Large intestine (tissue), 3 donors: ENCODE measurements around the gene OST4. TPM values are rescaled to one million over a fixed set of nuclear protein-coding genes. Genes with fewer than 3 reads are reported as not detected.
A peak's percentile ranks its signal among the peaks of the same experiment; 100 is the strongest.

Experiments used
- DNase-seq, 2 donors: peaks; one replicate each; pipeline versions ENCODE4 v3.0.0 to v3.0.0-alpha.2; 2013
- H3K27ac ChIP-seq: one replicate; pipeline ENCODE4 v1.5.1; 2013; ENCODE audit warnings: low read length
- H3K27me3 ChIP-seq: 2 replicates; pipeline ENCODE4 v1.6.1; 2013; ENCODE audit warnings: low read length; ENCODE audit not compliant: control insufficient read depth, insufficient read depth
- H3K36me3 ChIP-seq: 2 replicates; pipeline ENCODE4 v1.6.1; 2013; ENCODE audit warnings: low read length; ENCODE audit not compliant: control insufficient read depth, insufficient read depth
- H3K4me1 ChIP-seq: one replicate; pipeline ENCODE4 v1.6.1; 2013; ENCODE audit warnings: low read length; ENCODE audit not compliant: control insufficient read depth, insufficient read depth
- H3K4me3 ChIP-seq: one replicate; pipeline ENCODE4 v1.5.1; 2013; ENCODE audit warnings: low read length
- H3K9me3 ChIP-seq: one replicate; pipeline ENCODE4 v1.6.1; 2013; ENCODE audit warnings: mild to moderate bottlenecking, low read depth, low read length, moderate library complexity; ENCODE audit not compliant: control insufficient read depth
- WGBS: methylation state at CpG from one replicate; pipeline ENCODE4 v1.1.5; 2013; ENCODE audit warnings: low lambda C conversion rate; ENCODE audit not compliant: insufficient coverage; 5-methylcytosine and 5-hydroxymethylcytosine counted together
- polyA plus RNA-seq: library from polyadenylated mRNA; unstranded; fragments of 120-200 nt; gene quantifications from one replicate; pipeline ENCODE4 v1.2.1, GENCODE V29; 2013

The OST4 gene
- polyA plus RNA-seq, 1 donor, result 313 TPM

- H3K9me3 ChIP-seq, result no peaks in the 10 kb centered on the region
- no peak overlapping the region for H3K4me3 ChIP-seq
- no peak for DNase-seq
- H3K27me3 ChIP-seq, result no peaks in the 10 kb centered on the region
- peaks cover 21% of the 10 kb centered on the region for H3K36me3 ChIP-seq
- H3K4me1 ChIP-seq, result peaks cover 16% of the 10 kb centered on the region
- H3K27ac ChIP-seq, result no peak overlapping the region
- WGBS, result no CpG with 5 or more reads among the region's 24 CpGs
Measured at GRCh38 chr2:27025861-27026851, 45.3 kb downstream of the OST4 start.

- no CpG with 5 or more reads among the region's 13 CpGs for WGBS
- DNase-seq, result no peak
- H3K36me3 ChIP-seq, result peaks cover 21% of the 10 kb centered on the region
- no peaks in the 10 kb centered on the region for H3K9me3 ChIP-seq
- no peak overlapping the region for H3K27ac ChIP-seq
- no peaks in the 10 kb centered on the region for H3K27me3 ChIP-seq
- H3K4me1 ChIP-seq, result peaks cover 21% of the 10 kb centered on the region
- no peak overlapping the region for H3K4me3 ChIP-seq
Measured at GRCh38 chr2:27025281-27025800, 46.1 kb downstream of the OST4 start.

GRCh38 chr2:27024812-27025211 is 46.6 kb downstream of the OST4 start:
- DNase-seq, result no peak
- peaks cover 26% of the 10 kb centered on the region for H3K4me1 ChIP-seq
- no peaks in the 10 kb centered on the region for H3K9me3 ChIP-seq
- H3K27me3 ChIP-seq, result no peaks in the 10 kb centered on the region
- no peak overlapping the region for H3K4me3 ChIP-seq
- no CpG with 5 or more reads among the region's 12 CpGs for WGBS
- H3K27ac ChIP-seq, result no peak overlapping the region
- peaks cover 21% of the 10 kb centered on the region for H3K36me3 ChIP-seq

GRCh38 chr2:27024188-27024587 is 47.3 kb downstream of the OST4 start:
- Histone ChIP-seq H3K4me1 (peaks cover 25% of the 10 kb centered on the region), H3K36me3 (peaks cover 21% of the 10 kb centered on the region), H3K9me3 (no peaks in the 10 kb centered on the region), H3K4me3 (no peak overlapping the region), H3K27ac (no peak overlapping the region), H3K27me3 (no peaks in the 10 kb centered on the region)
- no peak for DNase-seq
- WGBS, result no CpG with 5 or more reads among the region's 18 CpGs

GRCh38 chr2:27023740-27024139 is 47.7 kb downstream of the OST4 start:
- DNase-seq, result no peak

DNA sequence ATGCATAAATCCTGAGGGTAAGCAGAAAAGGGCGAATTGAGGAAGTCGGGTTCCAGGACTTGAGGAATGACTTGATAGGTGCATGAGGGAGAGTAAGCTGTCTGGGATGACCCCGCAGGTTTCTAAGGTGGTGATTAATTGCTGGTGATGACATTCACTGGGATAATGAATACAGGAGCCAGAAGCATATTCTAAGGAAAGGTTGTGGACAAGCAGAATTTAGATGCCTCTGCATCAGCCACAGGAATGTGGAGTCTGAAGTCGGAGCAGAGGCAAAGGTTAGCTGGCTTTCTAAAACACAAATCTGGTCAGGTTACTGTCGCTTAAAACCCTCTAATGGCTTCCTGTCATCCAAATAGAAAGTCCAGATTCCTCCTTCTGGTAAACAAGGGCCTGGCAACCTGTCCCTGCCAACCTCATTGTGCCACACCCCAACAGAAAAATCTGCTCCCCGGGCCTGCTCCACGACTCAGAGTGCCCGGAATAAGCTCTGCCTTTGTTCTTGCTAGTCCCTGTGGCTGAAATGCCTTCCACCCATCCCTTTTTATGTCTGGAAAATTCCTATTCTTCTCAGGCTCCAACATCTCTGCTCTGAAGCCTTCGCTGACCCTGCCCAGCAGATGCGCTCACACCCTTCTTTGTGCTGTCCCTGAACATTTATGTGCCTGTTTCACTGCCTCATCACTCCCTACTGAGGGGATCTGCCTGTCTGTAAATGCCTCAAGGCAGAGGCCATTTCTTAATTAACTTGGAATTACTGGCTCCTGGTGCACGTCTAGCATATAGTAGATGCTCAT is 50.0 kb downstream of the OST4 start:
- peak in 1 of 2 donors; percentile 46 for DNase-seq
- Histone ChIP-seq H3K4me1 (peaks cover 42% of the 10 kb centered on the region), H3K27me3 (no peaks in the 10 kb centered on the region), H3K27ac (no peak overlapping the region), H3K9me3 (no peaks in the 10 kb centered on the region), H3K4me3 (no peak overlapping the region), H3K36me3 (peaks cover 15% of the 10 kb centered on the region)
- 53% methylated on average over 3 of the region's 11 CpGs for WGBS

More at GRCh38 chr2:27023740-27024139, 47.7 kb downstream of the OST4 start:
- Histone ChIP-seq H3K4me1 (peaks cover 28% of the 10 kb centered on the region), H3K9me3 (no peaks in the 10 kb centered on the region), H3K36me3 (peaks cover 21% of the 10 kb centered on the region), H3K4me3 (no peak overlapping the region), H3K27me3 (no peaks in the 10 kb centered on the region), H3K27ac (no peak overlapping the region)
- WGBS, result no CpG with 5 or more reads among the region's 7 CpGs

Other genes starting within 250 kb of the OST4 start
- 7.1 TPM for gene DPYSL5, start 223.5 kb downstream of the OST4 start, polyA plus RNA-seq
- gene MAPRE3, start 101.0 kb downstream of the OST4 start, polyA plus RNA-seq, result 20.7 TPM
- gene TMEM214, start 38.7 kb downstream of the OST4 start, polyA plus RNA-seq, result 93.6 TPM
- 28.3 TPM for gene AGBL5, start 20.0 kb downstream of the OST4 start, polyA plus RNA-seq
- gene EMILIN1, start 7.0 kb upstream of the OST4 start, polyA plus RNA-seq, result 49.1 TPM
- 232 TPM for gene KHK, start 15.1 kb upstream of the OST4 start, polyA plus RNA-seq
- 11.5 TPM for gene CGREF1, start 47.5 kb upstream of the OST4 start, polyA plus RNA-seq
- 2.0 TPM for gene ABHD1, start 52.2 kb upstream of the OST4 start, polyA plus RNA-seq
- 48.5 TPM for gene PREB, start 63.0 kb upstream of the OST4 start, polyA plus RNA-seq
- gene PRR30, start 67.8 kb upstream of the OST4 start, polyA plus RNA-seq, result not detected
- 0.10 TPM for gene TCF23, start 77.3 kb upstream of the OST4 start, polyA plus RNA-seq
- 131 TPM for gene ATRAID, start 140.4 kb upstream of the OST4 start, polyA plus RNA-seq
- gene SLC5A6, start 140.6 kb upstream of the OST4 start, polyA plus RNA-seq, result 148 TPM
- 34.9 TPM for gene CAD, start 145.7 kb upstream of the OST4 start, polyA plus RNA-seq
- 0.57 TPM for gene SLC30A3, start 191.4 kb upstream of the OST4 start, polyA plus RNA-seq
- gene DNAJC5G, start 203.8 kb upstream of the OST4 start, polyA plus RNA-seq, result 0.19 TPM
- gene TRIM54, start 210.8 kb upstream of the OST4 start, polyA plus RNA-seq, result 0.60 TPM
- 3.4 TPM for gene UCN, start 236.8 kb upstream of the OST4 start, polyA plus RNA-seq